HG03469 (cell line): ENCODE data around the gene NDUFS7.
"Not testable (repeated sequence)": the region's sequence is repeated elsewhere in the genome, so short reads cannot be mapped to it uniquely, and the experiment has no call there.

Experiments
- ATAC-seq: cut with Tn5 transposase; IDR thresholded peaks from one replicate; pipeline ENCODE4 v1.9.1; 2021; ENCODE audit warnings: mild to moderate bottlenecking, moderate library complexity, moderate number of reproducible peaks; ENCODE audit not compliant: unreplicated experiment

Gene NDUFS7

DNA sequence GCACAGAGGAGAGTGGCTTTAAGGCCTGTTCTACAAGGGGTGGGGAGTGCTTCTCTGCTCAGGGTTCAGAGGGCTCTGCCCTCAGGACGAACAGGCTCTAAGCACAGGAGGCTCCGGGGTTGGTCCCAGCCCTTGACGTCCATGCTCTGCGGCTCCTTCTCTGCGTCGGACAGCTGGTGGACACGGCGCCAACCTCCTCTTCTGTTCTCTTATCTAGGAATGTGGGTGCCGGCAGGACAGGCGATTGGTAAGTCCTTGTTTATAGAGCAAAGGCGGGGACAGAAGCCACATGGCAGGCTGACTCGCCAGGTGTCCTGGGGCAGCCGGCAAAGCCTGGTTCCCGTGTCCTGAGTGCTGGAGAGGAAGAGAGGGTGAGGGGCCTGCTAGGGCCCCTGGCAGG, 46.0 kb downstream of the NDUFS7 start:
- ATAC-seq = no peak

GRCh38 chr19:1430246-1430645, 46.5 kb downstream of the NDUFS7 start:
- ATAC-seq = no peak

GRCh38 chr19:1431759-1432506, 48.2 kb downstream of the NDUFS7 start:
- no peak for ATAC-seq

DNA sequence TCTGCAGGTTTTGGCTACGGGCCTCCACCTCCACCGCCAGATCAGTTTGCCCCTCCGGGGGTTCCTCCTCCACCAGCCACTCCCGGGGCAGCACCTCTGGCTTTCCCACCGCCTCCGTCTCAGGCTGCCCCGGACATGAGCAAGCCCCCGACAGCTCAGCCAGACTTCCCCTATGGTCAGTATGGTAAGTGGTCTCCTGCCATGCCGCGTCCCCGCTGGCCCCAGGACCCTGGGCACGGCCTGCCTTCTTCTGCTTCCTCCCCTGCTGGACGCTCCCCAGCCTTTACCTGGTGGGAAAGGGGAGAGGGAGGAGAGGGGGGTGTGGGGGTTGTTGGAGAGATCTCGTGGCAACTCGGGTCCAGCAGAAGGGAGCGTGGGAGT, 48.8 kb downstream of the NDUFS7 start:
- ATAC-seq = no peak

- ATAC-seq = no peak
These were observed 49.7 kb downstream of the NDUFS7 start for GRCh38 chr19:1433119-1434039.

GRCh38 chr19:1434040-1434366, 50.3 kb downstream of the NDUFS7 start:
- no peak for ATAC-seq

DNA sequence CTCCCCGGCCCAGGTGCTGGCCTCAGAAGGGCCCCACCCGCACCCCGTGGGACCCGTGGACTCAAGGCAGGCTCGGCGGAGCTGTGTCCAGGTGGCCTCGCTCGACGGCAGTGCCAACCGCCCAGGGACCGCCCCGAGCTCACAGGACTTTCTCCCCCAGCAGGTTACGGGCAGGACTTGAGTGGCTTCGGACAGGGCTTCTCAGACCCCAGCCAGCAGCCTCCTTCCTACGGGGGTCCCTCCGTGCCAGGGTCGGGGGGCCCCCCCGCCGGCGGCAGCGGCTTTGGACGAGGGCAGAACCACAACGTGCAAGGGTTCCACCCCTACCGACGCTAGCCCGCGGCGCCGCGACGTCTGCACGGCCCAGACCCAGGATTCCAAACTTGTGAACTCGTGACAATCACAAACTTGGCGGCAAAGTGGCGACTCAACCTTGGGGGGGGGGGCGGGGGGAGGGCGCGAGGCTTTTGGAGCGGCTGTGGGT, 50.9 kb downstream of the NDUFS7 start:
- no peak for ATAC-seq

DNA sequence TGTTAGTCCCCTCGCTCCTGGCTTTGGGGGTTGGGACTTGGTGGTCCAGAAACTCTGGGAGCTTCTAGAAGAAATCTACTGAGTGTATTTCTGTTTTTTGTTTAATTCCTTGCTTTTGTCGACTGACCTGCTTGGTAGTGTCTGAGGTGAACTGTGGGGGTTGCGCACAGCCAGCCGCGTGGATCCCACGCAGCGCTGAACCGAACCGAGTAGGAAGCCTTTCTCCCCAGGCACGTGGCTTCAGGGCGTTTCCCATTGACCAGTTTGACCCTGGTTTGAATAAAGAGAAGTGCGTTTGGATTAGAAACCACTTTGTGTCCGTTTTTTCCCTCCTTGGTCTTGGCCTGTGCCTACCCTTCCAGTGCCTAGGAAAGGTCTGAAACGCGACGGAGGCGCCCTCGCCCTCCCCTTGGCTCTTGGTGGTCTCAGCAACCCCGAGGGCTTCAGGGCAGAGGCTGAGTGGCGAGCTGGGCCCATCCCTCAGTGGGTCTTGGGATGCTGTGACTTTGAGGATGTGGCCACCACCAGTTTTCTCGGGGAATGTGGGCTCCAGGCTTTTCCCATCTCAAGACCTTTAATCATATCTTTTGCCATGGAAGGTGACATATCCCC, 51.8 kb downstream of the NDUFS7 start:
- no peak for ATAC-seq

GRCh38 chr19:1437609-1438008, 53.9 kb downstream of the NDUFS7 start:
- no peak for ATAC-seq

DNA sequence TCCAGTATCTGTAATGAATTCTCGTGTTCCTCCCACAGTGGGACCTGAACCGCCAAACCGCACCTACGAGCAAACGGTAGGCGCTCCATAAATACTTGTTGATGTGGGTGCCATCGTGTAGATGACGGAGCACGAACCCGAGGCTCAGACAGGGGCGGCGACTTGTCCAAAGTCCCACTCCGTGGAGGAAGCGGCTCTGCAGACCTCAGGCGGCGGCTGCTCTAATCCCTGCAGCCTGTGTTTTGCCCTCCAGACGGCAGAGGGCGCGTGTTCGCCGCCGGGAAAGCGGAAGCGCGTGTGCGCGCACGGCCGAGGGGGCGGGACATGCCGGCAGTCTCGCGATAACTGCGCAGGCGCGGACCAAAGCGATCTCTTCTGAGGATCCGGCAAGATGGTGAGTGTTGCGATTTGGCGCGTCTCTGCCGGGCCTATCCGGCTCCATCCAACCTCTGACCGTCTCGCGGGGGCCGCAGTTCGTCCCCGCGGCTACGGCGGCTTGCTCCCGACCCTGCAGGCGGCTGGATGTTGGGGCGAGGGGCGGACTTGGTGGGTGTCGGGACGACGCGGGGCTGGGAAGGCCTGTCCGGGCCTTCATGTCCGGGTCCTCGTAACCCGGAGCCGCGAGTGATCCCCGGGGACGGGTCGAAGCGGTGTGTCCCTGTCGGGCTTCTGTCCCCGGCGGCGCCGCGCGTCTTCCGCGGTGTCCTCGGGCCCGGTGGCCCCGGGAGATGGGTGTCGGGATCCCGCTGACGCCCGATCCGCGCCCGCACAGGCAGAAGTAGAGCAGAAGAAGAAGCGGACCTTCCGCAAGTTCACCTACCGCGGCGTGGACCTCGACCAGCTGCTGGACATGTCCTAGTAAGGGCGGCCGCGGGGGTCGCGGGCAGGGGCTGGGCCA, 54.6 kb downstream of the NDUFS7 start, which contains the start of gene RPS15:
Gene RPS15 (plus strand): TSS at position 362 of the 898 bp plus-strand sequence. CDS start 30 bp downstream, at position 392.
- no peak for ATAC-seq

- no peak for ATAC-seq
These were observed 55.2 kb downstream of the NDUFS7 start for GRCh38 chr19:1438933-1439354.

GRCh38 chr19:1439525-1440417, 56.1 kb downstream of the NDUFS7 start:
- ATAC-seq = not testable (repeated sequence)

DNA sequence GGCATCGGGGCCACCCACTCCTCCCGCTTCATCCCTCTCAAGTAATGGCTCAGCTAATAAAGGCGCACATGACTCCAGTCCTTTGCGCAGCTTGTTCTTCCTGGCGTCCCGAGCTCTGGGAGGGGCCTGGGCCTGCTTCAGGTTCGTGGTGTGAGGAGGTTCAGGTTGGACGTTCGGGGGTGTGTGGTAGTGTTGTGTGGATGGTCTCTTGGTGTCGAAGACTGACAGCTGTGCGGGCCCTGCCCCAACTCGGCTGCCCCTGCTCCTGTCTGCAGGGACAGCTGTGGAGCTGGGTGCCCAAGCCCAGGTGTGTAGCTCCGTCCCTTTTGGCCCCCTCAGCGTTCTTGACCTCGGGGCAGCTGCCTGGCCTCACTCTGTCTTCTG, 56.7 kb downstream of the NDUFS7 start:
- ATAC-seq = no peak

GRCh38 chr19:1441022-1441426, 57.3 kb downstream of the NDUFS7 start:
- no peak for ATAC-seq

GRCh38 chr19:1441677-1442438, 58.2 kb downstream of the NDUFS7 start:
- ATAC-seq = no peak
